HG02610 (cell line): ENCODE measurements around the gene PHAF1.
A peak's percentile ranks its signal among the peaks of the same experiment; 100 is the strongest.

Experiments used
- ATAC-seq: cut with Tn5 transposase; IDR thresholded peaks from one replicate; pipeline ENCODE4 v1.9.1; 2021; ENCODE audit warnings: mild to moderate bottlenecking, moderate library complexity; ENCODE audit not compliant: unreplicated experiment

PHAF1 gene

DNA sequence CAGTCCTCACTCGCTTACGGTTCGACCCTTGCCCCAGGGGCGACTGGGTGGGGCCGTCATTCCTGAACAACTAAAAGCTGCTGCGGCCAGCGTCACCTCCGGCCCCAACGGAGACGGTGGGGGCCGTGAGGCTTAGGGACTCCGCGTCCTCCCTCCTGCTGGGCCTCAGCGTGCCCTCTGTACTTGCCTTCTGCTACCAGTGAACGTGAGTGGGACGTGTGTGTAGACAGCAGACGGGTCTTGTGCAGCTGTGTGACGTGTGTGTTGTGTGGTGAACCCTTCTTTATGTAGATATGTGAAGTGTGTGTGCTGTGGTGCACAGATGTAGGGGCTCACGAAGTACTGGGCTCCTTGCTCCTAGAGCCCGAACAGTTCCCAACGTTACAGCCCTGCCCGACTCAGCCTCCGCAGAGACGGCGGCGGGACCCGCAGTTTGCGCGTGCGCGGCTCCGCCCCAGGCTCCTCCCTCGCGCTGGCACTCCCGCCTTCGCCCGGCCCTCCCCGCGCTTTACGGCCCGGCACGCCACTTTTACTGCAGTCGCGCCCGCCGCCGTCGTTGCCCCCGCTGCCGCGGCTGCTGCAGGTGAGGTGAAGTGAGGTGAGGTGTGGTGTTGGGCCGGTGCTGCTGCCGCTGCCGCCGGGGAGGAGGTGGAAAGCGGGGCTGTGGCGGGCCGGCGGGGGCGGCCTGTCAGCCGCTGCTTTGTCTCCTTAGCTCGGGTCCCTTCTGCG, at the start of gene PHAF1:
Gene PHAF1, plus strand, starts transcription at position 535 of the 729 bp plus-strand sequence. CDS start 235 bp downstream, outside the sequence.
- ATAC-seq: peak; percentile 79

DNA sequence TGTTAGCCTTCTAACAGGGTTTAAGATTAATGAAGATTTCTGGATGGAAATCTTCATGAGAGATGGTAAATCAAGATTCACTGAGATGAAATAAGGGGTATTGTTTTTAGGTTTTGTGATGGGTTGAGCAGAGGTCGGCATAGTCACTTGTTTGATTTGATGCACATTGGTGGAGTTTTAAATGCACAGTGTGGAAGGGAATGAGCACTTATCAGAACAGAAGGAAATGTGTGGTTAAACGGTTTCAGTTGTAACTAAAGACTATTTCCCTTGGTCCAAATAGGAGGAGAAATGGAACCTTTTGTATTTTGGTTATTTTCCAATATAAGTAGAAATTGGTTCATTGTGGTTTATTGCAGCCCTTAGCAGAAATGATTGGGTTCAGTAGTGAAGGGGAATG, 46.7 kb upstream of the PHAF1 start:
- no peak for ATAC-seq

DNA sequence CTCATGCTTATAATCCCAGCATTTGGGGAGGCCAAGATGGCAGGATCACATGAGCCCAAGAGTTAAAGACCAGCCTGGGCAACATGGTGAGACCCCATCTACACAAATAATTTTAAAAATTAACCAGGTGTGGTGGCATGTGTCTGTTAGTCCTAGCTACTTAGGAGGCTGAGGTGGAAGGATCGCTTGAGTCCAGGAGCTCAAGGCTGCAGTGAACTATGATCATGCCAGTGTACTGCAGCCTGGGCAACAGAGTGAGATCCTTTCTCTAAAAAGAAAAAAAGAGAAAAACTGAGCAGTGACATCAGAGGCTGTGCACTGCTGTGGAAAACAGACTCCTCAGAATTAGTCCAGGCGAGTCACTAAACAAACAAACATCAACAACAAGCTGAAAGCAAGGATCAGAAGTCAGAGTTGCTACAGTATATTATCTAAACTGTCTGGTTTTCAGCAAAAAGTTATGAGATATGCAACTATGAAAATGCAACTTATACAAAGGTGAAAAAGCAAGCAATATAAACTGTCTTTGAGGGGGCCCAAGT, 41.5 kb upstream of the PHAF1 start:
- no peak for ATAC-seq

DNA sequence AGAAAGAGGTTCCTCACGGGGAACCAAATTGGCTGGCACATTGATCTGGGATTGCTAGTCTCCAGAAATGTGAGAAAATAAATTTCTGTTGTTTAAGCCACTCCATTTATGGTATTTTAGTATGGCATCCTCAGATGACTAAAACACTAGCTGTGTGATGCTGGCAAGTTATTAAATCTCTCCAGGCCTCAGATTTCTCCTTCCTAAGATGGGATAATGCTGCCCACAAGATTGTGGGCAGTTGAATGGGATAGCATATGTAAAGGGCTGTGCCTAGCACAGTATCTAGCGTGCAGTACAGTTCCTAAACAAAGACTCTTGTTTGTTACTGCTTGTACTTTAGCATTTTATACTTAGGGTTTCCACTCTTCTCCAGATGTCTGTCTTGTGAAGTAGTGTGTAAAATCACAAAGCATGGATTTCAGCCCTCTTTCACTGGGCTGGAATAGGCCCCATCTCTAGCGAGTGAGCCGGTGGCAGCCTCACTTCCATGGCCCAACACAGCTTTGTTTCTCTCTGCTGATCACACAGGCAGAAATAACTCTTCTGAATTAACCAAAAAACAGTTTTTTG, 38.2 kb upstream of the PHAF1 start:
- no peak for ATAC-seq

DNA sequence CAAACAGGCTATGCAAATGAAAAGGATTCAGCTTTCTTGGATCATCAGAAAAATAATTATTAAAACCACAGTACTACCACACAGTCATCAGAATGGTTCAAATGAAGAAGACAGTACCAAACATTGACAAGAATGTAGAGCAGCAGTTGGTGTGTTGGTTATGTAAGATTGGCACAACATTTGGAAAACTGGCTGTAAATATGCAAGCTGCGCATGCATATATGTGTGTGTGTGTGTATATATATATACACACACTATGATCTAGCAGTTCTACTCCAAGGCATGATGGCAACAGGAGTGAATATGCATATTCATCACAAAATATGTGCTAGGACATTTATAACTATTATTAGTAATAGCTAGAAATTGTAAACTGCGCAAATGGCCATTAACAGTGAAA, 34.4 kb upstream of the PHAF1 start:
- no peak for ATAC-seq

DNA sequence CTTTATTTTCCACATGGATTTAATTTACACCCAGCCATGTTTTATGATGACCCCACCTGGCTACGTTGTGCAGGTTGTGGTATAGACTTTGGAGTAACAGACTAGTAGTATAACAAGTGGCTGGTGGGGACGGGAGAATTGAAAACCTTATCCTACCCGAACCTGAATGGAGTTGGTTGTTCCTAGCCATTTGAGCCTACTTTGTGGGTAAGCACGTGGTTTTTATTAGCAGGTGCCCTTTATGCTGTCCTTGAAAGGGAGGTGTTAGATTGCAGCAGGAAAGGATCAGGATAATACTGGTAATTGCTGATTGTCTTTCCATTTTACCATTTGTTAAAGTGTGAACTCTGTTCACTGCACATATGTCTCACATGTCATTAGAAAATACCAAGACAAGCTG, 31.9 kb upstream of the PHAF1 start:
- no peak for ATAC-seq

DNA sequence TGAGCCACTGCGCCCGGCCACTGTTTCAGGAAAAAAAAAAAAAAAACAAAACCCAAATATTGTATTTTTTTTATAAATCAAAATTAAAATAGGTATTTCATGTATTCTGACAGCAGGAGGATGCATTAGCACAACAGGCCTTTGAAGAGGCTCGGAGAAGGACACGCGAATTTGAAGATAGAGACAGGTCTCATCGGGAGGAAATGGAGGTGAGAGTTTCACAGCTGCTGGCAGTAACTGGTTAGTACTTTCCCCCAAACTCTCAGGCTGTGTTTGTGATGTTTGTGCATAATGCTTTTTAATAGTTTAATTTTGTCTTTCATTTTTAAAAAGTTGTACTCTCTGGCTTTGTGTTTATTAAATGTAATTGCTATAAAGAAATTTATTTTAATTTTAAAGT, 27.6 kb upstream of the PHAF1 start:
- ATAC-seq: no peak

DNA sequence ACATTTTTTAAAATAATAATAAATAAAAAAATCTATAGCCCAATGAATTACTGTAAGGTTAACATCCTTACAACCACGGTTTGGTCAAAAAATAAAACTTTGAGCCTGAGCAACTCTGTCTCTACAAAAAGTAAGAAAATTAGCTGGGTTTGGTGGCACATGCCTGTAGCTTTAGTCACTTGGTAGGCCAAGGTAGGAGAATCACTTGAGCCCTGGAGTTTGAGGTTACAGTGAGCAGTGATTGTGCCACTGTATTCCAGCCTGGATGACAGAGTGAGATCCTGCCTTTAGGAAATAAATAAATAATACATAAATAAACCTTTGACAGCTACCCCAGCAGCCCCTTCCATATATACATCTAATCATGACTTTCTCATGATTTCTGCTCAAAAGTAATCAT, 26.9 kb upstream of the PHAF1 start:
- no peak for ATAC-seq

DNA sequence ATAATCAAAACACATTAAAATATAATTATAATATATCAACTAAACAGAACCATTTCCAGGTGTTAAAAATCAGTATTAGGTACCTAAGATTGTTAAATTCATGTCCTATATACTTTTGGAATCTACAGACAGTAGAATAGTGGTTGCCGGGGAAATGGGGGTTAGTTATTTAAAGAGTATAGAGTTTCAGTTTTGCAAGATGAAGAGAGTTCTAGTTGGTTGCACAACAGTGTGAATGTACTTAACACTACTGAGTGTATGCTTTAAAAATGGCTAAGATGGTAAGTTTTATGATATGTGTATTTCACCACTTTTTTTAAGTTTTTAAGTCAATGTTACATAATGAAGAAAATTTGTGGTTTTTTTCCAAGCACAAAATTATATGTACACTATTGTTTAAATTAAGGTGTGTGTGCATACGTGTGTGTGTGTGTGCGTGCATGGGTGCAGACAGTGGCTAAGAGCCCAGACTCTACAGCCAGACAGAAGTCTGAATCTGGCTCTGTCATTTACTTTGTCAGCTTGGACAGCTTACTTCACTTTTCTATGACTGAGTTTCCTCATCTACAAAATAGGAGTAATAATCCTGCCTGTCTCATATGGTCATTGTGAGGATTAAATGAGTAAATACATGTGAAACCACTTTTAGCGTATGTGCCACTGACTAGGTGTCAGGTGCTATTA, 25.3 kb upstream of the PHAF1 start:
- peak; percentile 83 for ATAC-seq

DNA sequence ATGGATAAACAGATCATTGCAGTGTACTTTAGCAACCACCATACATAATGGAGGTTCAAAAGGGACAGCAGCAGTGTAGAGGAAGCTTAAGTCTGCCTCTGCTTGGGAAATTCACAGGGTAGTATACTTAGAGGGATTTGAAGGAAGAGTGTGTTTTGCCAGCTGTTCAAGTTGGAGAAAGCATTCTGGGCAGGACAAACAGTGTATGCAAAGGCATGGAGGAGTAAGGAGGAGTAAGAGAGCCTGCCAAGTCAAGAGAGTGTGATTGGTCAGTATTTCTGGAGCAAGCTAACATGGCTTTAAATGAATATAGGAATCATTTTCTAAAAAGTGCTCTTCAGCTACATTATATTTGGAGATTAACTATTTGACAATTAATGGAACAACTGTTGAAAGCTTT, 22.9 kb upstream of the PHAF1 start:
- ATAC-seq: no peak

DNA sequence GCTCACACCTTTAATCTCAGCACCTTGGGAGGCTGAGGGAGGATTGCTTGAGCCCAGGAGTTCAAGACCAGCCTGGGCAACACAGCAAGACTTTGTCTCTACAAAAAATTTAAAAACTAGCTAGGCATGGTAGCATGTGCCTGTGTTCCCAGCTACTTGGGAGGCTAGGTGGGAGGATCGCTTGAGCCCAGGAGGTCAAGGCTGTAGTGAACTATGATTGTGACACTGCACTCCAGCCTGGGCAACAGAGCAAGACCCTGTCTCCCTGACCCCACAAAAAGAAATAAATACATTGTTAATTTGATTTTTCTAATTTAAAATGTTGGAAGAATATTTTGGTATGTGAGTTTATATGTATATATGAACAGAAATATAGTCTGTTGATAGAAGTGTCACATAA, 22.4 kb upstream of the PHAF1 start:
- no peak for ATAC-seq

DNA sequence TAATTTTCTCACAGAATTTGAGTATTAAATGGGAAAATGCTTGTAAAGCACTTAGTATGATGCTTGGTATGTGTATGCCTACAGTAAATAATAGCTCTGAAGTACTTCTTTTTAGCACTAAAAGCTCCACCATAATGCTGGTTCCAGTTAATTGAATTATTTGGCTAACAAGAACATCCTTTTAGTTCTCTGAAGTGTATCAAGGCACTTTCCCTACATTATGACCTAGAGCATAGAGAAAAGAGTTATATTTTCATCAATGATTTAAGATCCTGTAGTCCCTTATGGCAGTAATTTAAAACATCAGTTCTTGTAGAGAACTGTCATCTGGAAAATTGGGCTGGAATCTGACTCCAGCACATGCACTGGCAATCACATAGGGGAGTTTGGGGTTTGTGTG, 21.9 kb upstream of the PHAF1 start:
- no peak for ATAC-seq

DNA sequence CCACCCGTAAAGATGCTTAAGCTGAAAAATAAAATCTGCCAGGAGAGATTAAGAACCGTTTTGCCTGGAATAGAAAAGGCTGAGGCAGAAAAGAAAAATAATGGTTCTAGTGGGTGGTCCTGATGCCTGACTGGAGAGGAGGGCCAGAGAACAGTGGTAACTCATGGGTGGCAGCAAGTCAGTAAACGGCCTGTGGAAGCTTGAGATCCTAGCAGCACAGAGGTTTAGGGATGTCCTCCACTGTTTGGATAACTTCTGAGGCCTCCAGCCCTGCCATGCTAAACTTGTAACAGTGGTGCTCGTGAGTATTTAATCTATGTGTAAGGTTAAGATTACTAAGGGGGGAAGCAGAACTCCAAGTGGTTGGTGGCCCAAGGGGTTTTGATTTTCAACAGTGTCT, 21.2 kb upstream of the PHAF1 start:
- no peak for ATAC-seq

DNA sequence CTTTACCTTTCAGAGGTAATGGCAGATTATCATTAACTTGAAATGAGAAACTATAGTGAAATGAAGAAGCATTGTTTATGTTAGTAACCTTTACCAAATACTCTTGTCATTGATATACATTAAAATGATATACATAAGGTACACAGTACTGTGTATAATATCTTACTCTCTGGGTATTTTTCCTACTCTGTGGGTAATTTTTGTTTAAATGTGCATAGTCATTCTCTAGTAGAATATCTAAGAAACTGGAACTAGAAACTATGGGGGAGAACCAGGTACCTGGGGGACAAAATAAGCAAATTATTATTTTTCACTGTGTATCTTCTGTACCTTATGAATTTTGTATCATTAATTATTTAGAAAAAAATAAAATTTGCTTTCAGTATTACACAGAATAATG, 20.6 kb upstream of the PHAF1 start:
- ATAC-seq: no peak

DNA sequence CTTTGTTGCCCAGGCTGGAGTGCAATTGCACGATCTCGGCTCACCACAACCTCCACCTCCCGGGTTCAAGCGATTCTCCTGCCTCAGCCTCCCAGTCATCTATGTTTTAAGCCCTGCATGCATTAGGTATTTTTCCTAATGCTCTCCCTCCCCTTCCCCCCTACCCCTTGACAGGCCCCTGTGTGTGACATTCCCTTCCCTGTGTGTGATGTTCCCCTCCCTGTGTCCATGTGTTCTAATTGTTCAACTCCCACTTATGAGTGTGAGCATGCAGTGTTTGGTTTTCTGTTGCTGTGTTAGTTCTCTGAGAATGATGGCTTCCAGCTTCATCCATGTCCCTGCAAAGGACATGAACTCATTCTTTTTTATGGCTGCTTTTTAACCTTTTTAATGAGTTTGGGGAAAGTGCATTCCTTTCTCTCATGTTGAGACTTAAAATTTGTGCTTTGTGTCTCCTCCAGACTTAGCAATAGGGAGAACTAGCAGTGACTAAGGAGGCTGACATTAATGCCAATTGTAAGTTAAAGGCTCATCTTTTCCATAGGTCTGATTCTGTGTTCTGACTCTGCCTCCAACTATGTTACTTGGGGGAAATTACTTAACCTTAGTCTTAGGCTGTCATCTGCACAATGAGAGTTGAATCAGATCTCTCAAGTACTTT, 17.7 kb upstream of the PHAF1 start:
- no peak for ATAC-seq

DNA sequence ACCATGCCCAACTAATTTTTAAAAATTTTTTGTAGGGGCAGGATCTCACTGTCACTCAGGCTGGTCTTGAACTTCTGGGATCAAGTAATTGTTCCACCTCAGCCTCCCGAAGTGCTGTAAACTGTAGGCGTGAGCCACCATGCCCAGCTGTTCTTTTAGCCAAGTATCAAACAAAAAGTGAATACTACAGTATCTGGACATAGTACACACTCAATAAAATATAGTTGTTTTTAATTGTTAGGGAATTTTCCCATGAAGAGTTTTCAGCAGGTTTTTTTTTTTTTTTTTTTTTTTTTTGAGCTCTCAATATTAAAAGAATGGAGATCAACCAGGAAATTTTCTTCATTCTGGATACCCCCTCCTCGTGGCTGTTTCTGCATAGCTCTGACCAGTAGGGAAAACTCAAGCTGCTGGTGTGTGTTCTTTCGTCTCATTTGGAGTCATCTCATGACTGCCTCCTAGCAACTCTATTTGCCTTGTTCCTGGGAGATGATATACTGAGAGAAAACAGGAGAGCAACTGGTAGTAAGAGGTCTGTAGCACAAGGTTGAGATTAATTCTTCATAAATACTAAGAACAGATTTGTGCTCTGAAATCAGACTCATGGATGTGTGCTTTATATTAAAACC, 16.5 kb upstream of the PHAF1 start:
- no peak for ATAC-seq

DNA sequence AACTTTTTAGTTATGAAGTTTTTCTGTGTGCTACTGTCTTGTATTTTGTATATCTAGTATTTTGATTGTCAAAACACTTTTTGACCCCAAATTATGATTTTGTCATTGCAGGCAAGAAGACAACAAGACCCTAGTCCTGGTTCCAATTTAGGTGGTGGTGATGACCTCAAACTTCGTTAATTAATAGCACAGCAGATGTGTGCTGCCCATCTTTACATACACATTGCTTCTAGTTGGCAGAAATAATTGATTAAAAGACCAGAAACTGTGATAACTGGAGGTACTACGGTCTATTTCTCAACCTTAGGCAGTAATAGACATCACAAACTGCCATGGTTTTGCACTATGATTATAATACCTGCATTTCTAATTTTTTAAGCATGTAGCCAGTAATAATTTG, 11.1 kb upstream of the PHAF1 start:
- ATAC-seq: no peak

DNA sequence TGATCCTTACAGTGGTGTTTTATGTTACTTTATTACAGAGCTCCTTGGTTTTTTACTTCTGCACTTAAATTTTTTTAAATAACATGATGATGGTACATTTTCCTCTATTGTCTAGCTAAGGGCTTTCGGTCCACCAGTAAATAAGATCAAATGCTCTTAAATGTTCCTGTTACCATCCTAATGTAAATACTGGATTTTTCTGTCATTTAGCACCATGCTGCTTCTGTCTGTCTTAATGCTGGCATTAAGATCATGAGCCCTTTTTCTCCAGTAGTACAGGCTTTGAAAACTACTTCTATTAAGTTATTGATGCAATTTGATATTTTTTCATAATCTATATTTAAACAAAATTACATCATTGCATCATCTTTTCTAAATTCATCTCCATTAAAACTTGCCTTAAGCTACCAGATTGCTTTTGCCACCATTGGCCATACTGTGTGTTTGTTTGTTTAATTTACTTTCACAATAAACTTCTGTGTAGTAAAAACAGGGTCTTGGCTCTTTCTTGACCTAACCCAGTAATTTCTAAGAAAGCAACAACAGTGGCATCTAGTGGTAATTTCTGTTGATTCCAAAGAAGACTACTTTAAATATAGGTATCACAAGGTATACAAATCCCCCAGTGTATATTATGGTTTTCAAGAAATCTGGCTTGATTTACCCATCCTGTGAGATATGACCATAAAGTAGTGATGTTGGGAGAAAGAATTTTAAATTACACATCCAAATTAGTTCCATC, 9.0 kb upstream of the PHAF1 start:
- ATAC-seq: no peak

DNA sequence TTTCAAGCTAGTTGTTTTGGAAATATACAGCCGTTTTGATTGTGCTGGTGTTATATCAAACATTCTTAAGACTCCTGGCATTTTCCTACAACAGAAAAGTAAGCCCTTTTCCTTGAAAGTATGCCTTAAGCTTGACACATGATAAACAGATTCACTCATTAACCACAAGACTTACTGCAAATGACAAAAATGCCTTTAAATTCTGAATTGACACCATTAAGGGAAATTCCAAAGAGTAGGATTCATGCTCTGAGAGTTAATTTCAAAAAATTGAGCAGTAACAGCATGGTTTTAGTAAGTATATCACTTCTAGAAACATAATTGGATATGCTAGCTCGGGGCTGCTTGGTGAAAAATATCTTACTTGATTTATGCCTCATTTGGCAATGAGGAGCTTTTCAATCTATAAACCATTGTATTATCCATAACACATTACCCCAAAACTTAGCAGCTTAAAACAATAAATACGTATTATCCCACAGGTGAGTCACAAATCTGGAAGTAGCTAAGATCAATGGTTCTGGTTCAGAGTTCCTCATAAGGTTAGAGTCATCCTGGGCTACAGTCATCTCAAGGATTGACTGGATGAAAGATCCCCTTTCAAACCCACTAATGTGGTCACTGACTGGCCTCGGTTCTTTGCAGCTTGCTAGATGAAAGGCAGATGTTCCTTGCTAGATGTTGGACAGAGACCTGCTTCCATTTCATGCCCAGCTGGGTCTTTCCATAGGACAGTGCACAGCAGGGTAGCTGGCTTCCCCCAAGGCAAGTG, 8.2 kb upstream of the PHAF1 start:
- peak; percentile 75 for ATAC-seq

DNA sequence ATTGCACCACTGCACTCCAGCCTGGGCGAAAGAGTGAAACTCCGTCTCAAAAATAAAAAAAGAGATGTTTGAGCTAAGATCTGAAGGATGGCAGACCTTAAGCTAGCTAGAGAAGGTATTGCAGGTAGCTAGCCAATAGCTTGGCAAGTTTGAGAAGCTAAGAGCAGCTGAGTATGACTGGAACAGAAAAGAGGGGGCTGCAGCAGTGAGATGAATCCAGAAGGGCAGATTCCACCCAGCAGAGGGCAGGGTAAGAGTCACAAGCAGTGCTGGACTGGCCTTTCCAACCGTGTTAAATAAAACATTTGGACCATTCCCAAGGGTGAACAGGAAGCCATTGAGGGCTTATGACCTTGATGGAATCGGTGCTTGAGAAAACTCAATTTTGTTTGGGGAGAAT, 5.7 kb upstream of the PHAF1 start:
- no peak for ATAC-seq
